ENCODE results near the gene TRIM3.
A peak's percentile ranks its signal among the peaks of the same experiment; 100 is the strongest.

Gene TRIM3

DNA sequence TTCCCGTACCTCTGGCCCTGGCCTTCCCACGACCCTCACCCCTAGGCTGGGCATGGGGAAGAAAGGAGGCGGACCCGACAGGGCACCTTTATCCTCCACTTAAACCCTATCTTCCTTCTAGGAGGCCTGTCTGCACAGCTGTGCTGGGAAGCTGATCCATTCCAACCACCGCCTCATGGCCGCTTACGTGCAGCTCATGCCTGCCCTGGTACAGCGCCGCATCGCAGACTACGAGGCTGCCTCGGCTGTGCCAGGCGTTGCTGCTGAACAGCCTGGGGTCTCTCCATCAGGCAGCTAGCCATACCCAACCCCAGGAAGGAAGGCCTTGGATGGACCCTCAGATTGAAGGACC, 8.2 kb upstream of the TRIM3 start:
- Histone ChIP-seq H3K9me3 (ENCODE audit: control insufficient read depth, low read length) (no peaks in the 10 kb centered on the region), H3K4me2 (ENCODE audit: low read length) (peak overlapping the region; percentile 84), H3K27ac (peak overlapping the region; percentile 72), H3K36me3 (ENCODE audit: control insufficient read depth, insufficient read depth, low read length) (no peaks in the 10 kb centered on the region), H3K4me3 (ENCODE audit: low read depth, low read length) (peak overlapping the region; percentile 84), H2AFZ (peak overlapping the region; percentile 73), H3K4me1 (peaks cover 4% of the 10 kb centered on the region), H3K27me3 (ENCODE audit: control insufficient read depth, insufficient read depth, low read length) (no peaks in the 10 kb centered on the region), H3K9ac (no peak overlapping the region), H3K79me2 (peaks cover 10% of the 10 kb centered on the region)
- TF ChIP-seq, protein P1, sequence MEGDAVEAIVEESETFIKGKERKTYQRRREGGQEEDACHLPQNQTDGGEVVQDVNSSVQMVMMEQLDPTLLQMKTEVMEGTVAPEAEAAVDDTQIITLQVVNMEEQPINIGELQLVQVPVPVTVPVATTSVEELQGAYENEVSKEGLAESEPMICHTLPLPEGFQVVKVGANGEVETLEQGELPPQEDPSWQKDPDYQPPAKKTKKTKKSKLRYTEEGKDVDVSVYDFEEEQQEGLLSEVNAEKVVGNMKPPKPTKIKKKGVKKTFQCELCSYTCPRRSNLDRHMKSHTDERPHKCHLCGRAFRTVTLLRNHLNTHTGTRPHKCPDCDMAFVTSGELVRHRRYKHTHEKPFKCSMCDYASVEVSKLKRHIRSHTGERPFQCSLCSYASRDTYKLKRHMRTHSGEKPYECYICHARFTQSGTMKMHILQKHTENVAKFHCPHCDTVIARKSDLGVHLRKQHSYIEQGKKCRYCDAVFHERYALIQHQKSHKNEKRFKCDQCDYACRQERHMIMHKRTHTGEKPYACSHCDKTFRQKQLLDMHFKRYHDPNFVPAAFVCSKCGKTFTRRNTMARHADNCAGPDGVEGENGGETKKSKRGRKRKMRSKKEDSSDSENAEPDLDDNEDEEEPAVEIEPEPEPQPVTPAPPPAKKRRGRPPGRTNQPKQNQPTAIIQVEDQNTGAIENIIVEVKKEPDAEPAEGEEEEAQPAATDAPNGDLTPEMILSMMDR (IDR thresholded peaks at IDR 0.05), result no peak

DNA sequence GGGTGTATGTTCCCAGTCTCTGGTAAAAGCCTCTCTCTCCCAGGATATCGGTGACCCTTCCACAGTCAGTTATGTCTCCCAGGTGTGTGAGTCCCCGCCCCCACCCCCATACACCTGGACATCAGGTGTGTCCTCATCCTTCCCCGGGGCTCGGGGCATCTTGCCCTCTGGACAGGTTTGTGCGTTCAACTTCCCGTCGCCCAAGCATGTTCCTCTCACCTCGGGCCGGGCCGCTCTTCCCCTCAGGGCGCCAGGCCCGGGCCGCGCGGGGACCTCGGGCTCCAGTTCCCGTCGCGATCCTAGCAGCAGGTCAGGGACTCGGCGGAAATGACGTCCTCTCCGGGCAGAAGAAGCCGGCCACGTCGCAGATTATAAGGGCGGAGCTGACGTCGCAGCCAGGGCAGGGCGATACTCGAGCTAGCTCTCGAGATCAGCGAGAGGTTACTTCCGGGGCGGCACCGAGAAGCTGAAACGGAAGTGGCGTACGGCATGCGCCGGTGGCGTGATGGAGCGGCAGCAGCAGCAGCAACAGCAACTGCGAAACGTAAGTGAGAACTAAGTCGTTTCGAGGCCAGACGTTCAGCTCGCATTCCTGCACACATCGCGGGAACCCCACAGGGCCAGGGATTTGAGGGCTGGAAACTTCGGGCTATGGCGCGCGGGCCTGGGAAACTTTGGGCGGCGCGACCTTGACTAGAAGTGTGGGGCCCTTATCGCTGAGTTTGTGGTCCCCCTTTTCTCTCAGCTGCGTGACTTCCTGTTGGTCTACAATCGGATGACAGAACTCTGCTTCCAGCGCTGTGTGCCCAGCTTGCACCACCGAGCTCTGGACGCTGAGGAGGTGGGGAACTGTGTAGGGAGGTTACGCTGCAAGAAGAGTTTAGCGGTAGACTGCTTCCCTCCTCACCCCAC, 7.5 kb upstream of the TRIM3 start, which contains the start of the genes ARFIP2 and TIMM10B:
TSS of gene ARFIP2 (minus strand) at position 320 of the 912 bp plus-strand sequence. CDS start 910 bp downstream, outside the sequence.
TSS of gene TIMM10B (plus strand) at position 490 of the 912 bp plus-strand sequence. CDS start at position 506, 16 bp downstream.
- Histone ChIP-seq H3K9me3 (ENCODE audit: control insufficient read depth, low read length) (no peaks in the 10 kb centered on the region), H3K4me3 (ENCODE audit: low read depth, low read length) (peak within 1 kb of the TSS; percentile 84), H3K36me3 (ENCODE audit: control insufficient read depth, insufficient read depth, low read length) (no peaks in the 10 kb centered on the region), H3K27ac (peak within 1 kb of the TSS; percentile 72), H3K79me2 (peaks cover 10% of the 10 kb centered on the region), H2AFZ (peak within 1 kb of the TSS; percentile 73), H3K4me2 (ENCODE audit: low read length) (peak within 1 kb of the TSS; percentile 86), H3K27me3 (ENCODE audit: control insufficient read depth, insufficient read depth, low read length) (no peaks in the 10 kb centered on the region), H3K4me1 (peaks cover 4% of the 10 kb centered on the region), H3K9ac (peak within 1 kb of the TSS; percentile 37)
- TF ChIP-seq, protein P1 (IDR thresholded peaks at IDR 0.05), result no peak

- TF ChIP-seq, protein P1 (IDR thresholded peaks at IDR 0.05), result no peak
Measured at GRCh38 chr11:6480299-6480914, 6.7 kb upstream of the TRIM3 start.

DNA sequence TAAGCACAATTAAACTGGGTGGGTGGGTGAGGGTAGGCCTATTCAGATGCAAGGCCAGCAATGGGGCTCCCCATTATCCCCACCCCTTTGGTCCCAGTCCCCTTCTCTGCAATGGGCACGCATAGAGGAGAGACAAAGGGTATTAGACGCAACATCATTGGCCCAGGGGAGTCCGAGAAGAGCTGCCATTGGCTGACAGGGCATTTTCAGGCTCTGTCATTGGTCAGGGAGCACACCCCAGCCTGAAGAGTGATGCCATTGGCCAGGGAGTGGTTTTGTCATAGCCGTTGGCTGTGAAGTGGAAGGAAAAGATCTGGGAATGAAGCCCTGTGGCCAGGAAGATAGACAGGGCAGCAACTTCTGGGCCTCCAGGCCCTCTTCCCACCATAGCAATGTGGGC, 2.8 kb upstream of the TRIM3 start:
- H3K27ac ChIP-seq, result no peak overlapping the region
- H2AFZ ChIP-seq, result no peak overlapping the region
- no peaks in the 10 kb centered on the region for H3K9me3 ChIP-seq (ENCODE audit: control insufficient read depth, low read length)
- no peaks in the 10 kb centered on the region for H3K36me3 ChIP-seq (ENCODE audit: control insufficient read depth, insufficient read depth, low read length)
- H3K79me2 ChIP-seq, result peaks cover 3% of the 10 kb centered on the region
- H3K4me3 ChIP-seq (ENCODE audit: low read depth, low read length), result no peak overlapping the region
- H3K4me1 ChIP-seq, result peaks cover 4% of the 10 kb centered on the region
- H3K27me3 ChIP-seq (ENCODE audit: control insufficient read depth, insufficient read depth, low read length), result no peaks in the 10 kb centered on the region
- no peak overlapping the region for H3K4me2 ChIP-seq (ENCODE audit: low read length)
- TF ChIP-seq, protein P1 (IDR thresholded peaks at IDR 0.05), result no peak
- no peak overlapping the region for H3K9ac ChIP-seq

More at GRCh38 chr11:6480299-6480914, 6.7 kb upstream of the TRIM3 start:
- H3K27me3 ChIP-seq (ENCODE audit: control insufficient read depth, insufficient read depth, low read length), result no peaks in the 10 kb centered on the region
- H3K4me1 ChIP-seq, result peaks cover 4% of the 10 kb centered on the region
- H3K9me3 ChIP-seq (ENCODE audit: control insufficient read depth, low read length), result no peaks in the 10 kb centered on the region
- H3K36me3 ChIP-seq (ENCODE audit: control insufficient read depth, insufficient read depth, low read length), result no peaks in the 10 kb centered on the region
- peak overlapping the region; percentile 37 for H3K9ac ChIP-seq
- peak overlapping the region; percentile 84 for H3K4me3 ChIP-seq (ENCODE audit: low read depth, low read length)
- H2AFZ ChIP-seq, result no peak overlapping the region
- H3K79me2 ChIP-seq, result peaks cover 10% of the 10 kb centered on the region
- H3K4me2 ChIP-seq (ENCODE audit: low read length), result peak overlapping the region; percentile 86
- peak overlapping the region; percentile 72 for H3K27ac ChIP-seq
